ENCODE measurements around the gene FOXQ1. TPM values are rescaled to one million over a fixed set of nuclear protein-coding genes. Genes with fewer than 3 reads are reported as not detected.

FOXQ1 gene
- total RNA-seq, 1 donor from 2014 or later: 0.39 TPM

- Mint-ChIP-seq H3K27ac (ENCODE audit: unreplicated experiment) (no peak overlapping the region), H3K36me3 (ENCODE audit: low read depth, unreplicated experiment) (no peaks in the 10 kb centered on the region), H3K4me3 (ENCODE audit: unreplicated experiment) (no peak overlapping the region), H3K27me3 (ENCODE audit: low read depth, unreplicated experiment) (peaks cover 35% of the 10 kb centered on the region), H3K9me3 (ENCODE audit: unreplicated experiment) (no peaks in the 10 kb centered on the region), H3K4me1 (ENCODE audit: low read depth, unreplicated experiment) (peaks cover 9% of the 10 kb centered on the region)
- FAIRE-seq (no peak), DNase-seq (ENCODE audit: low read depth) (no peak)
- Histone ChIP-seq H3K79me2 (ENCODE audit: insufficient read depth, low read length) (no peaks in the 10 kb centered on the region), H3K4me2 (ENCODE audit: low read length) (no peak overlapping the region), H3K4me1 (ENCODE audit: insufficient read depth, low read length) (no peaks in the 10 kb centered on the region), H2AFZ (ENCODE audit: low read depth, low read length) (no peak overlapping the region), H3K27me3 (ENCODE audit: insufficient read depth, low read length) (peaks cover 3% of the 10 kb centered on the region), H3K9ac (ENCODE audit: low read length) (no peak overlapping the region), H4K20me1 (ENCODE audit: insufficient read depth, low read length) (no peaks in the 10 kb centered on the region), H3K4me3 (ENCODE audit: insufficient read depth, low read depth, low read length) (no peak overlapping the region), H3K9me3 (ENCODE audit: insufficient read depth, low read depth, low read length) (no peaks in the 10 kb centered on the region), H3K27ac (ENCODE audit: low read depth, low read length) (no peak overlapping the region), H3K36me3 (ENCODE audit: insufficient read depth, low read length) (no peaks in the 10 kb centered on the region)
- TF ChIP-seq CTCF (IDR thresholded peaks at IDR 0.05; ENCODE audit: insufficient read depth, low read depth, low read length) (no peak), EZH2 (IDR thresholded peaks at IDR 0.05; ENCODE audit: insufficient read depth, low read length) (no peak)
Measured at GRCh38 chr6:1264619-1265445, 47.1 kb upstream of the FOXQ1 start.

GRCh38 chr6:1266686-1267056, 45.2 kb upstream of the FOXQ1 start:
- H3K9me3 Mint-ChIP-seq (ENCODE audit: unreplicated experiment): no peaks in the 10 kb centered on the region
- no peaks in the 10 kb centered on the region for H3K4me1 ChIP-seq (ENCODE audit: insufficient read depth, low read length)
- no peak overlapping the region for H3K9ac ChIP-seq (ENCODE audit: low read length)
- DNase-seq (ENCODE audit: low read depth) (no peak), FAIRE-seq (no peak)
- no peaks in the 10 kb centered on the region for H3K9me3 ChIP-seq (ENCODE audit: insufficient read depth, low read depth, low read length)
- no peaks in the 10 kb centered on the region for H4K20me1 ChIP-seq (ENCODE audit: insufficient read depth, low read length)
- peaks cover 30% of the 10 kb centered on the region for H3K27me3 Mint-ChIP-seq (ENCODE audit: low read depth, unreplicated experiment)
- peaks cover 9% of the 10 kb centered on the region for H3K4me1 Mint-ChIP-seq (ENCODE audit: low read depth, unreplicated experiment)
- TF ChIP-seq EZH2 (IDR thresholded peaks at IDR 0.05; ENCODE audit: insufficient read depth, low read length) (no peak), CTCF (IDR thresholded peaks at IDR 0.05; ENCODE audit: insufficient read depth, low read depth, low read length) (no peak)
- H2AFZ ChIP-seq (ENCODE audit: low read depth, low read length): no peak overlapping the region
- no peak overlapping the region for H3K27ac Mint-ChIP-seq (ENCODE audit: unreplicated experiment)
- no peak overlapping the region for H3K4me3 ChIP-seq (ENCODE audit: insufficient read depth, low read depth, low read length)
- no peaks in the 10 kb centered on the region for H3K36me3 Mint-ChIP-seq (ENCODE audit: low read depth, unreplicated experiment)
- no peaks in the 10 kb centered on the region for H3K36me3 ChIP-seq (ENCODE audit: insufficient read depth, low read length)
- no peak overlapping the region for H3K27ac ChIP-seq (ENCODE audit: low read depth, low read length)
- no peak overlapping the region for H3K4me3 Mint-ChIP-seq (ENCODE audit: unreplicated experiment)
- H3K79me2 ChIP-seq (ENCODE audit: insufficient read depth, low read length): no peaks in the 10 kb centered on the region
- no peaks in the 10 kb centered on the region for H3K27me3 ChIP-seq (ENCODE audit: insufficient read depth, low read length)
- H3K4me2 ChIP-seq (ENCODE audit: low read length): no peak overlapping the region
